Measurements from ENCODE around the gene CCDC6. TPM values are rescaled to one million over a fixed set of nuclear protein-coding genes. Genes with fewer than 3 reads are reported as not detected.
"Not testable (repeated sequence)": the region's sequence is repeated elsewhere in the genome, so short reads cannot be mapped to it uniquely, and the experiment has no call there.

CCDC6 gene
- total RNA-seq, 4 donors from 2014 or later, result 30.8 to 66.0 (median 53.4) TPM

- WGBS, 2 donors (ENCODE audit: low coverage in 1 of 2), result 66 to 100% methylated on average over 2 of the region's 2 CpGs
- no peaks in the 10 kb centered on the region for H3K9me3 ChIP-seq
- ATAC-seq, result no peak
- H3K27ac ChIP-seq, result no peak overlapping the region
- no peaks in the 10 kb centered on the region for H3K36me3 ChIP-seq
- H3K4me3 ChIP-seq, result no peak overlapping the region
- H3K27me3 ChIP-seq, result no peaks in the 10 kb centered on the region
- TF ChIP-seq, protein P1, sequence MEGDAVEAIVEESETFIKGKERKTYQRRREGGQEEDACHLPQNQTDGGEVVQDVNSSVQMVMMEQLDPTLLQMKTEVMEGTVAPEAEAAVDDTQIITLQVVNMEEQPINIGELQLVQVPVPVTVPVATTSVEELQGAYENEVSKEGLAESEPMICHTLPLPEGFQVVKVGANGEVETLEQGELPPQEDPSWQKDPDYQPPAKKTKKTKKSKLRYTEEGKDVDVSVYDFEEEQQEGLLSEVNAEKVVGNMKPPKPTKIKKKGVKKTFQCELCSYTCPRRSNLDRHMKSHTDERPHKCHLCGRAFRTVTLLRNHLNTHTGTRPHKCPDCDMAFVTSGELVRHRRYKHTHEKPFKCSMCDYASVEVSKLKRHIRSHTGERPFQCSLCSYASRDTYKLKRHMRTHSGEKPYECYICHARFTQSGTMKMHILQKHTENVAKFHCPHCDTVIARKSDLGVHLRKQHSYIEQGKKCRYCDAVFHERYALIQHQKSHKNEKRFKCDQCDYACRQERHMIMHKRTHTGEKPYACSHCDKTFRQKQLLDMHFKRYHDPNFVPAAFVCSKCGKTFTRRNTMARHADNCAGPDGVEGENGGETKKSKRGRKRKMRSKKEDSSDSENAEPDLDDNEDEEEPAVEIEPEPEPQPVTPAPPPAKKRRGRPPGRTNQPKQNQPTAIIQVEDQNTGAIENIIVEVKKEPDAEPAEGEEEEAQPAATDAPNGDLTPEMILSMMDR (IDR thresholded peaks at IDR 0.05), result no peak
- no peak for TF ChIP-seq POLR2AphosphoS5 (IDR thresholded peaks at IDR 0.05)
- TF ChIP-seq EP300 (IDR thresholded peaks at IDR 0.05), result no peak
- no peak for TF ChIP-seq POLR2A (IDR thresholded peaks at IDR 0.05)
- no peaks in the 10 kb centered on the region for H3K4me1 ChIP-seq
These were observed 28.3 kb upstream of the CCDC6 start for GRCh38 chr10:59934701-59935100.

GRCh38 chr10:59930788-59931521 is 24.6 kb upstream of the CCDC6 start:
- not testable (repeated sequence) for H3K4me1 ChIP-seq, ATAC-seq

DNA sequence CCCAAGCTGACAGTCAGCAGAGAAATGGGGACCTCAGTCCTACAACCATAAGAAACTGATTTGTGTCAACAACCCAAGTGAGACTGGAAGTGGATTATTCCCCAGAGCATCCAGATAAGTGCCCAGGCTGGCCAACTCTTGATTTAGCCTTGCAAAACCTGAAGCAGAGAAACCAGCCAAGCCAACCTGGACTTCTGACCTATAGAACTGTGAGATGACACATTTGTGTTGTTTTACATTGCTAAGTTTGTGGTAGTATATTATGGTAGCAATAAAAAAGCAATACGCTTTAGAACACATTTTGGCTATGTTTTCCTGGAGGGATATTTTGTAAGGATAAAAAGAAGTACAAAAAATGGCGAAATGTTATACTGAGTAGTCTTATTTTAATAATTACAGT is 19.7 kb upstream of the CCDC6 start:
- H3K9me3 ChIP-seq, result peaks cover 0 to 30% (median 0%) of the 10 kb centered on the region in 3 donors
- no peak for ATAC-seq

More at GRCh38 chr10:59930788-59931521, 24.6 kb upstream of the CCDC6 start:
- not testable (repeated sequence) for H3K36me3 ChIP-seq, H3K9me3 ChIP-seq, H3K27me3 ChIP-seq, H3K27ac ChIP-seq, H3K4me3 ChIP-seq
- WGBS, 2 donors (ENCODE audit: low coverage in 1 of 2), result 62 to 91% methylated on average over 3 to 5 of the region's 5 CpGs

GRCh38 chr10:59922907-59923306 is 16.6 kb upstream of the CCDC6 start:
- Histone ChIP-seq H3K4me1 (no peaks in the 10 kb centered on the region), H3K27me3 (no peaks in the 10 kb centered on the region), H3K4me3 (no peak overlapping the region), H3K27ac (no peak overlapping the region), H3K9me3 (peaks cover 0 to 30% (median 0%) of the 10 kb centered on the region in 3 donors), H3K36me3 (no peaks in the 10 kb centered on the region)
- 60 to 67% methylated on average over 3 of the region's 3 CpGs for WGBS, 2 donors (ENCODE audit: low coverage in 1 of 2)
- no peak for TF ChIP-seq EP300 (IDR thresholded peaks at IDR 0.05)
- no peak for TF ChIP-seq POLR2A (IDR thresholded peaks at IDR 0.05)
- TF ChIP-seq, protein P1 (IDR thresholded peaks at IDR 0.05), result no peak
- no peak for TF ChIP-seq POLR2AphosphoS5 (IDR thresholded peaks at IDR 0.05)
- no peak for ATAC-seq

More for the DNA sequence above, 19.7 kb upstream of the CCDC6 start:
- Histone ChIP-seq H3K27me3 (no peaks in the 10 kb centered on the region), H3K27ac (no peak overlapping the region), H3K4me1 (no peaks in the 10 kb centered on the region), H3K4me3 (no peak overlapping the region), H3K36me3 (no peaks in the 10 kb centered on the region)
- TF ChIP-seq EP300 (IDR thresholded peaks at IDR 0.05) (no peak), POLR2AphosphoS5 (IDR thresholded peaks at IDR 0.05) (no peak), POLR2A (IDR thresholded peaks at IDR 0.05) (no peak)
- TF ChIP-seq, protein P1 (IDR thresholded peaks at IDR 0.05), result no peak
- WGBS, 2 donors (ENCODE audit: low coverage in 1 of 2), result 85 to 100% methylated on average over 2 of the region's 2 CpGs

DNA sequence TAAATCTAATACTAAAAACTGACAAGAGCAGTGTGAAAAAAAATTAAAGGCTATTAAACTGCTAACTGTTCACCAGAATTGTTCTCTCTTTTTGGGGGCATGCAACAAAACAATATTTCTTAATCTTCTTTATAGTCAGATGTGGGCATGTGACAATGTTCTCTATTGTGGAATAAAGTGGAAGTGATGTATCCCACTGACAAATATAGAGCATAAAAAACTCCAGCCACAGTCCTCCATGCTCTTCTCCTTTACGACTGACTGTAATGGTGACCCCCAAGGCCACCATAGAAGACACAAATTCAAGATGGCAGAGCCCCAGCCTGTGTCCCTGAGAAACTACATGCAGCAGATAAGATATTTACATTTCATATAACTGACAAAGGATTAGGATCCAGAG is 11.6 kb upstream of the CCDC6 start:
- H3K36me3 ChIP-seq, result no peaks in the 10 kb centered on the region
- ATAC-seq, result no peak
- no peaks in the 10 kb centered on the region for H3K4me1 ChIP-seq
- H3K27me3 ChIP-seq, result no peaks in the 10 kb centered on the region
- H3K4me3 ChIP-seq, result no peak overlapping the region
- peaks cover 0 to 30% (median 0%) of the 10 kb centered on the region in 3 donors for H3K9me3 ChIP-seq
- H3K27ac ChIP-seq, result no peak overlapping the region
- TF ChIP-seq, protein P1 (IDR thresholded peaks at IDR 0.05), result no peak
- TF ChIP-seq POLR2A (IDR thresholded peaks at IDR 0.05) (no peak), EP300 (IDR thresholded peaks at IDR 0.05) (no peak), POLR2AphosphoS5 (IDR thresholded peaks at IDR 0.05) (no peak)
- WGBS, 2 donors (ENCODE audit: low coverage in 1 of 2), result 91% methylated on average over 1 of the region's 1 CpG; no CpG with 5 or more reads in 1 of the 2 donors
